ENCODE results near the gene ZRANB2. TPM values are rescaled to one million over a fixed set of nuclear protein-coding genes. Genes with fewer than 3 reads are reported as not detected.
A peak's percentile ranks its signal among the peaks of the same experiment; 100 is the strongest.

Gene ZRANB2, protein sequence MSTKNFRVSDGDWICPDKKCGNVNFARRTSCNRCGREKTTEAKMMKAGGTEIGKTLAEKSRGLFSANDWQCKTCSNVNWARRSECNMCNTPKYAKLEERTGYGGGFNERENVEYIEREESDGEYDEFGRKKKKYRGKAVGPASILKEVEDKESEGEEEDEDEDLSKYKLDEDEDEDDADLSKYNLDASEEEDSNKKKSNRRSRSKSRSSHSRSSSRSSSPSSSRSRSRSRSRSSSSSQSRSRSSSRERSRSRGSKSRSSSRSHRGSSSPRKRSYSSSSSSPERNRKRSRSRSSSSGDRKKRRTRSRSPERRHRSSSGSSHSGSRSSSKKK
- 65.4 TPM for total RNA-seq

- DNase-seq (ENCODE audit: low spot score), result peak; percentile 94
Measured at GRCh38 chr1:71080739-71081696, at the start of gene ZRANB2. Gene ZRANB2, minus strand, starts transcription at chr1:71081035. Its CDS starts 40 bp downstream, at chr1:71080995.

GRCh38 chr1:71128060-71128459 lies 47.2 kb upstream of the ZRANB2 start:
- no peak for DNase-seq (ENCODE audit: low spot score)

GRCh38 chr1:71118086-71118485 lies 37.3 kb upstream of the ZRANB2 start:
- no peak for DNase-seq (ENCODE audit: low spot score)

DNA sequence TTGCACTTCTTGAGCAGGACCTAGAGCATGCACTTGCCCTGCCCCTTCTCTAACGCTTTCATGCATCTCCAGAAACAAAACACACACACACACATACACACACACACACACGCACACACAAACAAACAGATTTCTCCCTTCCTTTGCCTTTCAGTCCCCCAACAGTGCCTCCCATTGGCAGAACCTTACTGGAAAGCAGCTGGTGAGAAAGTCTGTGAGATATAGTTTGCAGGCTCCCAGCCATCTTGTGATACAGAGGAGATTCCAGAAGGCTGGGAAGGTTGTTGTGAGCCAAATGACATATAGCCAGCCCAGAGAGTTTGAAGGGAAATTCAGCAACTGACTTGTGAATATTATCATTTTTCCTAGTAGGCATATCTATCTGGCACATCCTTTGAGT lies 35.9 kb upstream of the ZRANB2 start:
- DNase-seq (ENCODE audit: low spot score), result no peak

DNA sequence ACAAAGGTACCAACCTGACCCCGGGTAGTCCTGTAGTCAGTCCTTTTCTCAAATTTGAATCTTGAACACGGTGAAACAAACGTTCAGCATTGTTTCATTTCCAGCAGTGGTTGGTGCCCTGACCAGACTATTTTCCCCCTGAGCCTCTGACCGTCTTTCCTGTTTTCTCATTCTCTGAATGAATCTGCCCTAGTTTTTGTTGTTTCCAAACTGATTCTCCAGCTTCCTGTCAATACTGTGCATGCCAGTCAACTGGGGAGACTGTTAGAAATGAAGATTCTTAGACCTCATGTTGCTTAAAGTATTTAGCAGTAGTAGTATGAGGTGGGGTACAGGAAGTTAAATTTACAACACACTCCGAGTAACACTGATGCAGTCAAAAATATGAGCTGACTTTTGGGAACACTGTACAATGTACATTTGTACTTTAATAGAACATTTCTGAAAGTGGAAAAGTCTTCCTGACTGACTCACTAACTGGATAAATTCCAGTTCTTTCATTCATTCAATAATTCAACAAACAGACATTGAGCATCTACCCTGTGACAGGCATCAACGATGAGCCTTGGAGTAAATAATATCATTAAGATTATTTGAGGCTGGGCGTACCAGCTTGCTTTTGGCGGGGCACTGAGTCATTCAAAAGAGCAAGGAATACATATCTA lies 26.0 kb upstream of the ZRANB2 start:
- no peak for DNase-seq (ENCODE audit: low spot score)

DNA sequence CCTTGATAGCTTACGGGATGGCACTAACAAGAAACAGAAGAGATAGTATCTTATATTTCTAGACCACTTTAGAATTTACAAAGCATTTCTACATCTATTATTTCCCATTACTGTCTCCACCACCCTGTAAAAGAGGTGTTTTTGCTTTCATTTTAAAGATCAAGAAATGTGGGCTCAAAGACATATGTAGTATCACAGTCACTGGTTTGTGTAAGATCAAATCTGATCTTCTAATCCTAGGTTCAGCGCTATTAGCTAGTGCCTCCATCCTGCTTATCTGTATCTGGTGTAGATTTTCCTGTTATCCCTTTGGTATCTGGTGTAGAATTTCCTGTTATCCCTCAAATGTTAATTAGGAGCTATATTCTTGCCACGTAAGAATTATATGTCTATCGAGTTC lies 23.6 kb upstream of the ZRANB2 start:
- no peak for DNase-seq (ENCODE audit: low spot score)

DNA sequence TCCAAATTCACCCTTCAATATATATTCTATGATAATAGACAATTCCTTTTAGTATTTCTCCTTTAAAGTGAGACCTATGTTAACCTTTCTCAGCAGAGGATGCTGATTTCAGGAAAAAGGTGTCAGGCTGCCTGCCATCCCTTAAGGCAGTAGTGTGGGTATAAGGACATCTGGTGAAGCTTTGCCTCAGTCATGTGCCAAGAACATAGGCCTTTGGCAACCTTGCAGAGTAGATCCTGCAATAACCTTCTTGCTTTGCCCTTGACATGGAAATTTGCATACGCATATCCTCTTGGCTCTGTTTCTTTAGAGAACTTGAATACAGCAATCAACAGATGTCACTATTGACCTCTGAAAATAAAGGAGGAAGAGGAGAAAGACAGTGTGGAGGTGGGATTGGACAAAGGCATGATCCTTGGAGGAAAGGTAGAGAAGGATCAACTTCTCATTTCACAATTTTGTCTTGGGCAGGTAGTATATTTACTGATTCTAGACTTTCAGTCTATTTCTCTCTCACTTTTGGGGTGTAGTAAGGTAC lies 21.1 kb upstream of the ZRANB2 start:
- no peak for DNase-seq (ENCODE audit: low spot score)

DNA sequence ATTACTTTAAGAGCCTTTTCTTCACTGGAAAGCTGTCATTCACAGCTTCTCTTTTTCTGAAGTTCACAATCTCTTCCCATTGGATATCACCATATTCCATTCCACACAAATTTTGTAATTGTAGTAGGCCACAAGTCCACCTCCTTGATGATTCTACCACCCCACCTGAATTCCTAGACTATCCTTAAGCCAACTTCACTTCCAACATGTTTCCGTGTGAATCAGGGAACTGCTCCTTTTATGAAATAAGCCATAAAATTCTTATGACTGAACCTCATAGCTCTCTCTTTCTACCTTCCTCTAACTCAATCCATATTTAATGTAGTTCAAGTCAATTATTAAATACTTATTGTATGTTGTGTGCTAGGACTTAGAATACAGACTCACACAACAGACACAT lies 16.6 kb upstream of the ZRANB2 start:
- no peak for DNase-seq (ENCODE audit: low spot score)

GRCh38 chr1:71094913-71095312 lies 14.1 kb upstream of the ZRANB2 start:
- DNase-seq (ENCODE audit: low spot score), result no peak

DNA sequence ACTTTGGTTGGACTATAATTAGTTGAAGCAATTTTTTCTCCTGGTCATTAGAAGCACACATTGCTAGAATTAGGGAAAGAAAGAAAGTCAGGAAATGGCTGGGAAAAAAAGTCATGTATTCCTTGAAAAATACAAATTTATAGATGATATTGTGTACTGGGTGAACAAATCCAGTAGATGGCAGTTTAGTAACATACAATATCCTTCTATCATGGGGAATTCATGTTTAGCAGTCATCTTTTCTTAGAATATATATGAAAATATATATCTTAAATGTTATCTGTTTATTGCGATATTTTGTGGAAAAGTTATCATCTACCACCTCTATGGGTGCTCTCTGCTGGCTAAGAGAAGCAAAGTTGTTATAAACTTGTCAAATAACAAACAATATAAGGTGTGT lies 13.1 kb upstream of the ZRANB2 start:
- no peak for DNase-seq (ENCODE audit: low spot score)

DNA sequence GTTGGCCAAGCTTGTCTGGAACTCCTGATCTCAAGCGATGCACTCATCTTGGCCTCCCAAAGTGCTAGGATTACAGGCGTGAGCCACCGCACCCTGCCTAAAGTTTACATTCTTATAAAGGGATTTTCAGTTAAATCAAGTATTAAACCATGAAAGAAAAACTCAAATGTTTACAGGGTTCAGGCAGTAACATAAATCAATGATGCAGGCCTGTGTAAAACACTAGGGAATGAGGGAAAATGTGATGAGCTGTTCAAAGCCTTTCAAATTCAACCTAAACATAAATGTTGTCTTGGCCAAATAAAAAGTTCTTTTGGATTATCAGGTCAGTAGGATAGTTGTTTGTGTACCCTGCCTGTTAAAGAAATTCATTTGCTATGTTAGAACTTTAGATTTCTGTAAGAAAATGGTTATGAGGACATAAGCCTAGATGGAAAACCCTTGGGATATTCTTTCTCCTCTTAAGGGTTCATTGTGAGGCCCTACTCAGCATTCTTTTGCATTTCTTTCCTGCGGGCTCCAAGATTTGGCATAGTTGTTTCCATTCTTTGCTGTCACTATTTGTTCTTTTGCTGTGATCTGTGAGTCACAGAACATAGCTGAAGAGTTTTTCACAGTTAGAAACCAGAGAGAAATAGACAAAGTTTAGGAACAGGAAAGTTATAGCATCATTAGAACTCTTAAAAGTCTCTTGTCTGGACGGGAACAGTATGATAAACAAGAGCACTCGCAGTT lies 8.9 kb upstream of the ZRANB2 start:
- DNase-seq (ENCODE audit: low spot score), result no peak

GRCh38 chr1:71088645-71089287 lies 7.9 kb upstream of the ZRANB2 start:
- DNase-seq (ENCODE audit: low spot score), result no peak

DNA sequence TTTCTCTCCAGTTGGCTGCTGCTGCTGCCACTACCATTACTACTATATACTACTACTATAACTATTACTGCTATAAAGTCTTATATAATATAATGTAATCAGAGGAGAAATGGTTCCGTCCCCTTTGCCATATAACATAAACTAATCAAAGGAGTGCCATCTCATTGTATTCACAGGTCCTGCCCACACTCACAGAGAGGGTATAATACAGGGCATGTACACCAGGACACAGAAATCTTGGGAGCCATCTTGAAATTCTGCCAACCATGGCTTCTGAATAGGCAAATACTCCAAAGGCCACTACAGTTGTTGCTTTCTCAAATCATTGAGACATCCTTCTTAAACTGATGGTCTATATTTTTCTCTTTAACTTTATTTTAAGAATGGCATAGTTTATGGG lies 6.9 kb upstream of the ZRANB2 start:
- DNase-seq (ENCODE audit: low spot score), result no peak

- DNase-seq (ENCODE audit: low spot score), result no peak
Measured at GRCh38 chr1:71087060-71087459, 6.2 kb upstream of the ZRANB2 start.

DNA sequence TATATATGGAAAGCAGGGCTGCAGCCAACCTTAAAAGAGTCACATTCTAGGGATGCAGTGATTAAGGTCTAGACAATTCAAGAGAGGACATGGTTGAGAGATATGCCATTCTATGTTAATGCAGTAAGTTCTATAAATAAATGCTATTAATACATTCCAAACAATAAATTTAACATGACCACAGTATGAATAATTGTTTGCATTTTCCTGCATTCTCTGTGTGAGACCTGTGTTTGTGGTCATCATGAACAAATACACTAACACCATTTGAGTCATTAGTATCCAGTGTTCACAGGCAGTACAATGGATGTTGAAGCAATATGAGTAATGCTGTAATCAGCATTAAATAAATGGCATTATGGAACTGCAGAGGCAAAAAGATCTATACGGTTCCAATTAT lies 5.5 kb upstream of the ZRANB2 start:
- DNase-seq (ENCODE audit: low spot score), result no peak

- no peak for DNase-seq (ENCODE audit: low spot score)
Measured at GRCh38 chr1:71083271-71083670, 2.4 kb upstream of the ZRANB2 start.

- no peak for DNase-seq (ENCODE audit: low spot score)
Measured at GRCh38 chr1:71081697-71082080, 854 bp upstream of the ZRANB2 start.

GRCh38 chr1:71080230-71080738 lies 551 bp downstream of the ZRANB2 start:
- DNase-seq (ENCODE audit: low spot score), result no peak

GRCh38 chr1:71074681-71075080 lies 6.2 kb downstream of the ZRANB2 start:
- no peak for DNase-seq (ENCODE audit: low spot score)

- DNase-seq (ENCODE audit: low spot score), result no peak
Measured at GRCh38 chr1:71072273-71072672, 8.6 kb downstream of the ZRANB2 start.

GRCh38 chr1:71071720-71072119 lies 9.1 kb downstream of the ZRANB2 start:
- DNase-seq (ENCODE audit: low spot score), result no peak

All from mucosa of gallbladder (tissue), 1 donor.